GM19395 (cell line): ENCODE measurements around the gene SLC26A1.

Experiments used
- ATAC-seq: cut with Tn5 transposase; IDR thresholded peaks from one replicate; pipeline ENCODE4 v1.9.1; 2021; ENCODE audit warnings: mild to moderate bottlenecking, moderate library complexity; ENCODE audit not compliant: unreplicated experiment

SLC26A1 gene

GRCh38 chr4:993111-994029 lies at the start of gene SLC26A1:
Gene SLC26A1 (minus strand): TSS chr4:993404. CDS start chr4:991703, 1,701 bp downstream.
- ATAC-seq: no peak

DNA sequence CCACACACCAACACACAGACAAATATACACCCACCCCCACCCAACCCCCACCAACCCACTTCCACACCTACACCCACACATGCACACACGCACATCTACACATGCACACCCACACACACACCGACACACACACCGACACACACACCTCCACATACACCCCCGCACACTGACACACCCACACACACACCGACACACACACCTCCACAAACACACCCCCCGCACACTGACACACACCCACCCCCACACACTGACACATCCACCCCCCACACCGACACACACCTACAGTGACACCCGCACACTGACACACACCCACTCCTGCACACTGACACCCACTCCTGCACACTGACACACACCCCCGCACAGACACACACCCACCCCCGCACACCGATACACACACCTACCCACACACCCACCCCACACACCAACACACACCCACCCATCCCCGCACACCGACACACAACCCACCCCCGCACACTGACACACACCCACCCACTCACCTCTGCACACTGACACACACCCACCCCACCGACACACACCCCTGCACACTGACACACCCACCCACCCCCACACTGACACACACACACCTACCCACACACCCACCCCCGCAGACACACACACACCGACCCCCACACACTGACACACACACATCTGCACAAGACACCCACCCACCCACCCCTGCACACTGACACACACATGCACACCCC lies 49.3 kb upstream of the SLC26A1 start:
- no peak for ATAC-seq

DNA sequence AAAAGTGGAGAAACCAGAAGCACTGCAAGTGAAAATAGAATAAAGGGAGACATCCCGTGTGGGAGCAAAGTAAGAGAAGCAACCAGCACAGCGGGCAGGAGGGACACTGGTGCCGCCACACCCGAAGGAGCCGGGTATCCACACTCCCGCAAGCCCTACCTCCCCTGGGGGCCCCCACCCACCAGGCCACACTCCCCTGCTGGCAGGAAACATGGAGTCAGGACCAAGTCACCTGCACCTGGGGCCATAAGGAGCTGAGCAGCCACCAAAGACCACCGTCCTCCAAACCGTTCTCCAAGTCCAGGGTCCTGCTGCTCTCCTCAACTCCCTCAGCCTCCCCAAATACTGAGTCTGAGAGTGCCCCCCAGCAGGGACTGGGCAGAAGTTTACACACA lies 48.7 kb upstream of the SLC26A1 start:
- ATAC-seq: no peak

- ATAC-seq: no peak
These were observed 48.1 kb upstream of the SLC26A1 start for GRCh38 chr4:1041147-1041935.

GRCh38 chr4:1040344-1041146 lies 47.3 kb upstream of the SLC26A1 start:
- ATAC-seq: no peak

DNA sequence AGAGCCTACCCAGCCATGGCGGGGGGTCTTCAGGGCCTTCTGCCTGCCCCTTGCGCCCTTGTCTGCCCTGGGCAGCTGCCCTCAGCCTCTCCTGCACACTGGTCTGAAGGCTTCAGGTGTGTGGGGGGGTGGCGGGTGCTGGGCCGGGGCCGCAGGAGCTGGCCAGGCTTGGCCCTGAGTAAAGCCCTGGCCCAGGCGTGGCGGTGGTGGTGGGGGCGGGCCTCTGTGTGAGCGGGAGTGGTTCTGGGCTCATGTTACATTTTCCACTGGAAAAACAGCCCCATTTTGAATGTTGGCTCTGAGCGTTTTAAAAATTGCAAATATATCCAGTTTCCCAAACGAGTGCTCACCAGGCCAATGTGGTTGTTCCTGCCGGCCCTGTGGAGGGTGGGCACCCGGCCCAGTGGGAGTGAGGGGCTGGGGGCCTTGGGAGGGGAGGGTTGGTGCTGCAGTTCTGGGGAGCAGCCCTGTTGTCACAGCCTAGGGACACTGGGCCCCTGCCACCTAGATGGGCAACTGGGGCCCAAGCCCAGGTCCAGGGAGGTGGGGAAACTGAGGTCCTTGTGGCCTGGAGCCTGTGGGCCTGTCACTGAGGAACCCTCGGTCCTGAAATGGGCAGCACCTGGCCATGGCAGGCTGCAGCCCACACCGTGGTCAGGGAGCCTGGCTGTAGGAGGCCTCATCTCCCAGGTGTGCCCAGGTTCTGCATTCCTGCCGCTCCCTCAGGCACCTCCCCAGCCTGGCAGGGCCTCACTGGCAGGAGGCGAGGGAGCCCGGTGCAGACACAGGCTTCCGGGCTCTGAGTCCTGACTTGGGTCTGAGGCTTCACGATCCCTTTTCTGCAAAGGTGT lies 46.5 kb upstream of the SLC26A1 start:
- ATAC-seq: no peak

DNA sequence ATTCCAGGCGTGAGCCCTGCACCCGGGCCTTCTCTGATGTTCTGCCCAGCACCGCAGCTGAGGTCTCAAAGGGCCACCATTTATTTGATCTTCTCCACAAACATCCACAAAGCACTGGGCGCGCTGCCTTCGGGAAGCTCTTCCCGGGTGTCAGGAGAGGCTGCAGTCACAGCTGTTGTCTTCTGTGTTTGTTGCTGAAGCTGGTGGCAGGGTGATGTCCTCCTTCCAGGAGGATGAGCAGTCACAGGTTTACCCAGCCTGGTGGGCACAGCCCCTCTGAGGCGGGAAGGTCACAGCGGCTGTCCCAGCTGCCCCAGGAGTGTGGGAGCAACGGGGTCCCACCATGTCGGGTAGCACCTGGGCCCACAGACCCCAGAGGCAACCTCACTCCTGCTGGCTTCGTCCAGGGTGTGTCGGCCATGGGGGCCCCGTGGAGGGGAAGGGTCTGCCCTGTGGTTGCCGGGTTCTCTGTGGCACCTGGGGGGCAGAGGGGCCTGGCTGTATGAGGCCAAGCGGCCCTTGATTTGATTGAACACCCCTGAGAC lies 45.8 kb upstream of the SLC26A1 start:
- ATAC-seq: no peak

DNA sequence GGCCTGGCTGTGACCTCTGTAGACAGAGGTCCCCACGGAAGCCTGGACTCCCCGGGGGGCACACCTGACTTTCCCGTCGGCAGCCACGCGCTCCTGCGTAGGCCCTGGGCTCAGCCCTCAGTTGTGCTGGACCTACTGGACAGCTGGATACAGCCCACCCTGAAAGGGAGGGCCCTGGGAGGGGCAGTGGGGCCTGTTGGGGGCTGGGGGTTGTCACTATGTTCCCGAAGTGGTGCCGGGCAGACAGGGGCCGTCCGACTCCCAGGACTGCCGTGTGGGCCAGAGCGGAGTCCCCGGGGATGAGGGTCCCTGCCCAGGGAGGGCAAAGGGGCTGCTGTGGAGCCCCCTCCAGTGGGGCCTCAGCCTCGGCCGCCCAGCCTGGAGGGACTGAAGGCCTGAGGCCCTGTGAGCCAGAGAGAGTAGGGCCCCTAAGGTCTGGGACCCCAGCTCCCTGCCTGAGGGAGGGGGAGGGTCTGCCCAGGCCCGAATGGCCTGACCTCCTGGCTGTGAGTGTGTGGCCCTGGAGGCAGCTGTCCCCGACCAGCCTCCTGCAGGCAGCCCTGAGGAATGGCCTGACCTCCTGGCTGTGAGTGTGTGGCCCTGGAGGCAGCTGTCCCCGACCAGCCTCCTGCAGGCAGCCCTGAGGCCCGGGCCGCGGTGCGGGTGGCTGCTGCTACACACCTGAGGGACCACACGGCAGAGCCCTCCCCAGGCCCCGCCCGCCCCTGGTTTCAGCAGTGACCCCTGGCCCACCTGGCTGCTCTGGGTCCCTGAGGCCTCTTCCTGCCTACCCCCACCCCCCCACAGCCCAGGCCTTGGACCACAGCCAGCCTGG lies 44.0 kb upstream of the SLC26A1 start:
- no peak for ATAC-seq

GRCh38 chr4:1036095-1036494 lies 42.9 kb upstream of the SLC26A1 start:
- no peak for ATAC-seq

DNA sequence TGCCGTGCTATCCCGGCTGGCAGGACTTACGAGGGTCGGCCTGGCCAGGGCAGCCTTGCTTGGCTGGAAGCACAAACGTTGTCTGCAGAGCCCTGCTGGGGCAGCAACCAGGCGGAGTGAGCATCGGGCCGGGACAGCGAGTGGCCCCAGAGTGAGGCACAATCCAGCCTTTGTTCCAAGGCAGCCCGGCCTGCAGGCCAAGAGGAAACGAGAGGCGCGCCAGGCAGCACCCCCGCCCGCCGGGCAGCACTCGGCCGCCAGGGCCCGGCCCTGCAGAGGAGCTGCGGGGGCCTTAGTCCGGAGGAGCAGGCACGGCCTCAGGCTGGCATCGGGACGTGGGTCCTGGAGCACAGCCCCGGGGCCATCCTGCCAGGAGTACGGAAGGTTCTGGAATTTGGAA lies 42.3 kb upstream of the SLC26A1 start:
- ATAC-seq: no peak

DNA sequence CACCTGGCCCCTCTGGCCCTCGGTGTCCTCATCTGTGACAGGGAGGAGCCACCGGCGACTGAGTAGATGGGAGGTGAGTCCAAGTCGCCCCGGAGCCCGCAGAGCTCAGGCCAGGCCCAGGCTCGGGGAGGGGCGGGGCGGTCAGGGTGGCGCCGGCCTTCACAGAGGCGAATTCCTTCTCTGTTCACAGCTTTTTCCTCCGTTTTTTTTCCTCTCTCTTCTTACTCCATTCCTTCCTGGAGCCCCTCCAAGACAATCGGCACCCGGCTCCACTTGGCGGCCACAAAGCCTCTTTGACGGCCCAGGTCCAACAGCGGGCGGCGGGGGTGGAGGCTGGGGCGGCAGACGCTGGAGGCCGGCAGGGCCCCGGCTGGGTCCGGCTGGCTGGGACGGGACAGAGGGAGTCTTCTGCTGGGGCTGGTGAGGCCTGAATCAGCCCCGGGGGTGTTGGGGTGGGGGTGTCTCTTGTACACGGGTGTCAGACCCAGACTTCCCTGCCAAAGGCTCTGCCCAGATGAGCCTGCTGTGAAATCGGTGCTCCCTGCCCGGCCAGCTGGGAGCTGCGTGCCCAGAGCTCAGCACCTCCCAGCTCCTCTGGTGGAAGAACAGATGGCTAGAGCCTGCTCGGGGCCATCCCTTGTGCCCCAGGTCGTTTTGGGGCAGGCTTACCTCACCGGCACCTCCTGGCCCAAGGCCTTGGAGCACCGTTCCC lies 40.8 kb upstream of the SLC26A1 start:
- no peak for ATAC-seq

GRCh38 chr4:1032861-1033260 lies 39.7 kb upstream of the SLC26A1 start:
- ATAC-seq: no peak

DNA sequence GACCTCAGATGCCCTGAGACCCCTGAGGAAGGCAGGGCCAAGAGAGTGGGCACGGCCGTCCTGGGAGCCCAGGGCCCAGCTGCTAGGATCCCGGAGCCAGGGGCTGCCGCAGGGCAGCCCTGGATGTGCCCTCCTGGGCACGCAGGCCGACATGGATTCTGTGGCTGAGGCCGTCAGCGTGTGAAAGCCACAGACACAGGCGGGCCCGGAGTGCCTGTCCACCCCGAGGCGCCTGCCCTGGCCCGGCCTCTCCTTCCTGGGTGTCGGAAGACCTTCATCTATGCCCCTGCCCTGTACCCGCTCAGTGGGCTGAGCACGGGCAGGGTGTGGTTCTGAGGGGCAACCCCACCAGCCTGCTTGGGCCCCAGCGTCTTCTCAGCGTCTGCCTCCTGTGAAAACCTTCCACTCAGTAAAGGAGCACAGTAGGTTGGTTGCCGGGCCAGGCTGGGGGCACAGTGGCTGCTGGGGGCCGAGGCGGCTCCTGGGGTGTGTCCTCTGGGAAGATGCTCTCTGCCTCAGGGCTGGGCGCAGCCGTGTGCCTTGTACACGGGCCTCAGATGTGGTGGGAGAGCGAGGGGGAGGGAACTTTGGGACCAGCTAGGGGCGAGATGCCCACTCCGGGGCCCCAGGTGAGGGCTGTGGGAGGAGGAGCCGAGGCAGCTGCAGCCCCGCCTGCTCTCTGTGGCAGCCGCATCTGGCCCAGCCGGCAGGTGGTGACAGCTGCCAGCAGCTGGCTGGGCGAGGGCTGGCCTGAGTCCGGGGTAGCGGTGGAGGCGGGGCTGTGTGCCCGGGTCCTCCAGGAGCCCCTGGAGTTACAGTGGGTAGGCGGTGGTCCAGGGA lies 39.0 kb upstream of the SLC26A1 start:
- no peak for ATAC-seq

GRCh38 chr4:1031346-1031745 lies 38.1 kb upstream of the SLC26A1 start:
- no peak for ATAC-seq

- no peak for ATAC-seq
These were observed 37.4 kb upstream of the SLC26A1 start for GRCh38 chr4:1030559-1030958.

DNA sequence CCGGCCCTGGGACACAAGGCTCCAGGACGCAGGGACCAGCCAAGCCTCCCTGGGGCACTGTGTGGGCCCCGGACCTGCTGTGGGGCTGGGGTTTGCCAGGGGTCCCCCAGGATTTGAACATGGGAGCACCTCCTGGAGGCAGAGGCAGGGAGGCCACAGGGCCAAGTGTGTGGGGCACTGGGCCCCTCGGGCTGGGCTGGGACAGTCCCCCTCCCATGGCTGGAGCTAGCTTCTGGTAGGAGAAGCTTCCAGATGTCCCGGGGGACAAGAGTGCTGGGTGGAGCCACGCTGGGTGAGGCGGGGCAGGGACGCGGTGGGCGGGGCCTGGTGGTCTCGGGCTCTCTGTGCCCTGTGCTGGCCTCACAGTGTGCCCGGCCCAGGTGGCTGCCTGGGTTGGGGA lies 36.8 kb upstream of the SLC26A1 start:
- no peak for ATAC-seq

GRCh38 chr4:1029529-1029928 lies 36.3 kb upstream of the SLC26A1 start:
- no peak for ATAC-seq
